HEK293 (cell line): ENCODE results near the gene STIM2.

Experiments
- CTCF ChIP-seq: fragments of 450-650 bp; formaldehyde crosslinking; IDR thresholded peaks from 2 replicates; pipeline ENCODE4 v1.5.1; 2016; ENCODE audit warnings: missing biosample characterization, missing genetic modification characterization
- MYNN ChIP-seq: fragments of 450-650 bp; formaldehyde crosslinking; IDR thresholded peaks from 2 replicates; pipeline ENCODE4 v1.5.1; 2016; ENCODE audit warnings: missing biosample characterization, missing genetic modification characterization, borderline replicate concordance
- OSR2 ChIP-seq: fragments of 450-650 bp; formaldehyde crosslinking; IDR thresholded peaks from 2 replicates; pipeline ENCODE4 v1.5.1; 2016; ENCODE audit warnings: missing biosample characterization, missing genetic modification characterization
- REST ChIP-seq: fragments of 450-650 bp; formaldehyde crosslinking; IDR thresholded peaks from 2 replicates; pipeline ENCODE4 v1.5.1; 2016; ENCODE audit warnings: missing biosample characterization, missing genetic modification characterization
- ZBTB26 ChIP-seq: fragments of 450-650 bp; formaldehyde crosslinking; optimal IDR thresholded peaks from 2 replicates; pipeline ENCODE3; 2016; ENCODE audit warnings: missing biosample characterization, mild to moderate bottlenecking, missing genetic modification characterization
- ZBTB49 ChIP-seq: fragments of 450-650 bp; formaldehyde crosslinking; IDR thresholded peaks from 2 replicates; pipeline ENCODE4 v1.5.1; 2016; ENCODE audit warnings: missing biosample characterization, missing genetic modification characterization, low read depth
- ZNF10 ChIP-seq: fragments of 450-650 bp; formaldehyde crosslinking; IDR thresholded peaks from 2 replicates; pipeline ENCODE4 v1.5.1; 2017; ENCODE audit warnings: missing biosample characterization, missing genetic modification characterization
- ZNF133 ChIP-seq: fragments of 450-650 bp; formaldehyde crosslinking; IDR thresholded peaks from 2 replicates; pipeline ENCODE4 v1.5.1; 2016; ENCODE audit warnings: missing biosample characterization, missing genetic modification characterization
- ZNF23 ChIP-seq: fragments of 450-650 bp; formaldehyde crosslinking; IDR thresholded peaks from 2 replicates; pipeline ENCODE4 v1.5.1; 2016; ENCODE audit warnings: missing biosample characterization, missing genetic modification characterization, borderline replicate concordance
- ZNF302 ChIP-seq: fragments of 450-650 bp; formaldehyde crosslinking; IDR thresholded peaks from 2 replicates; pipeline ENCODE4 v1.5.1; 2016; ENCODE audit warnings: missing biosample characterization, missing genetic modification characterization, low read depth
- ZNF571 ChIP-seq: fragments of 450-650 bp; formaldehyde crosslinking; IDR thresholded peaks from 2 replicates; pipeline ENCODE4 v1.5.0; 2017; ENCODE audit warnings: missing biosample characterization, missing genetic modification characterization
- ZSCAN5A ChIP-seq: fragments of 450-650 bp; formaldehyde crosslinking; IDR thresholded peaks from 2 replicates; pipeline ENCODE4 v1.5.1; 2016; ENCODE audit warnings: missing biosample characterization, missing genetic modification characterization

- TF ChIP-seq MYNN (no peak), ZSCAN5A (tag by site-specific recombination) (no peak), CTCF (tag by site-specific recombination) (no peak), ZNF10 (tag by site-specific recombination) (no peak), ZBTB26 (tag by site-specific recombination) (no peak), ZBTB49 (tag by site-specific recombination) (no peak), ZNF133 (tag by site-specific recombination) (no peak), ZNF571 (tag by site-specific recombination) (no peak), REST (tag by site-specific recombination) (no peak), ZNF302 (tag by site-specific recombination) (no peak), OSR2 (no peak), ZNF23 (no peak)
These were observed 197.0 kb downstream of the STIM2 start for GRCh38 chr4:27057662-27058061.
